ENCODE measurements around the gene PCLO. TPM values are rescaled to one million over a fixed set of nuclear protein-coding genes. Genes with fewer than 3 reads are reported as not detected.

PCLO gene
- total and polyA plus RNA-seq, 2 of the 4 experiments (the other 2 are of a cell fraction), result under 0.01 to 0.05 TPM

- H4K20me1 ChIP-seq (ENCODE audit: insufficient read depth, low read length), result no peaks in the 10 kb centered on the region
- H3K14ac ChIP-seq (replicated peaks; ENCODE audit: low read depth, low read length), result no peak overlapping the region
- H4K5ac ChIP-seq (ENCODE audit: low read depth, low read length), result no peak overlapping the region
- no peak for ATAC-seq (ENCODE audit: low read depth)
- H3K9me1 ChIP-seq (ENCODE audit: insufficient read depth, low read length), result no peaks in the 10 kb centered on the region
- H2BK20ac ChIP-seq (ENCODE audit: low read depth, low read length), result no peak overlapping the region
- BruUV-seq (replicated peaks), result no TSS peak
- no peak overlapping the region for H4K8ac ChIP-seq (ENCODE audit: low read depth in 2 of 2, low read length in 2 of 2)
- H4K91ac ChIP-seq (ENCODE audit: insufficient read depth, low read depth, low read length), result no peak overlapping the region
- H2AFZ ChIP-seq (replicated peaks; ENCODE audit: low read length, poor library complexity), result no peak overlapping the region
- CTCF ChIA-PET, result no interaction called here
- H3K18ac ChIP-seq (ENCODE audit: low read depth, low read length), result no peak overlapping the region
- in situ Hi-C loops (cut with MboI; ENCODE audit: low sequenced_read_pairs), result no loop called here
- no peak overlapping the region for H2AK5ac ChIP-seq (ENCODE audit: low read depth, low read length)
- intact Hi-C loops (cut with micrococcal nuclease), result no loop called here
- H3K27me3 ChIP-seq (ENCODE audit: control insufficient read depth, insufficient read depth, low read length), result no peaks in the 10 kb centered on the region
- H2BK15ac ChIP-seq (ENCODE audit: low read depth, low read length), result no peak overlapping the region
- no peak overlapping the region for H2BK120ac ChIP-seq (ENCODE audit: low read depth, low read length)
- no CpG with 5 or more reads among the region's 2 CpGs for WGBS, 2 experiments (ENCODE audit: extremely low coverage in 2 of 2, insufficient read length in 1 of 2)
- no peaks in the 10 kb centered on the region for H3K9me3 ChIP-seq (ENCODE audit: control insufficient read depth, insufficient read depth, low read length)
- H3K4me1 ChIP-seq (ENCODE audit: control insufficient read depth, insufficient read depth, low read length), result no peaks in the 10 kb centered on the region
- H3K23ac ChIP-seq (ENCODE audit: low read depth, low read length), result no peak overlapping the region
- H2BK5ac ChIP-seq (ENCODE audit: low read depth, low read length, poor library complexity, severe bottlenecking), result no peak overlapping the region
- no peaks in the 10 kb centered on the region for H3K36me3 ChIP-seq (ENCODE audit: control insufficient read depth, insufficient read depth, low read length)
- no peak overlapping the region for H3K4me2 ChIP-seq (ENCODE audit: low read depth, low read length)
- H3K56ac ChIP-seq (ENCODE audit: extremely low read depth, insufficient read depth, low read length), result no peak overlapping the region
- no peaks in the 10 kb centered on the region for H3K79me1 ChIP-seq (ENCODE audit: low read depth in 1 of 2, low read length in 2 of 2)
- POLR2A ChIA-PET (ENCODE audit: unreplicated experiment), result no interaction called here
- DNase-seq, result no peak
- H3K4ac ChIP-seq (ENCODE audit: low read depth, low read length), result no peak overlapping the region
- no peak overlapping the region for H2AK9ac ChIP-seq (replicated peaks; ENCODE audit: low read depth, low read length, poor library complexity)
- H3K4me3 ChIP-seq (ENCODE audit: insufficient read depth, low read depth, low read length), result no peak overlapping the region
- no peak for TF ChIP-seq CHD1 (IDR thresholded peaks at IDR 0.05; ENCODE audit: low read depth, low read length)
- TF ChIP-seq FOS (IDR thresholded peaks at IDR 0.05; ENCODE audit: low read depth, low read length), result no peak
- TF ChIP-seq MXI1 (IDR thresholded peaks at IDR 0.05; ENCODE audit: borderline replicate concordance, low read depth, low read length), result no peak
- TF ChIP-seq ELK1 (IDR thresholded peaks at IDR 0.05; ENCODE audit: borderline replicate concordance, low read depth, low read length), result no peak
- no peak for TF ChIP-seq BHLHE40 (IDR thresholded peaks at IDR 0.05; ENCODE audit: low read depth, low read length)
- no peak for TF ChIP-seq NFE2L2 (IDR thresholded peaks at IDR 0.05; ENCODE audit: low read depth, low read length)
- no peak for TF ChIP-seq CEBPB (IDR thresholded peaks at IDR 0.05; ENCODE audit: low read depth, low read length)
- TF ChIP-seq, protein P1, sequence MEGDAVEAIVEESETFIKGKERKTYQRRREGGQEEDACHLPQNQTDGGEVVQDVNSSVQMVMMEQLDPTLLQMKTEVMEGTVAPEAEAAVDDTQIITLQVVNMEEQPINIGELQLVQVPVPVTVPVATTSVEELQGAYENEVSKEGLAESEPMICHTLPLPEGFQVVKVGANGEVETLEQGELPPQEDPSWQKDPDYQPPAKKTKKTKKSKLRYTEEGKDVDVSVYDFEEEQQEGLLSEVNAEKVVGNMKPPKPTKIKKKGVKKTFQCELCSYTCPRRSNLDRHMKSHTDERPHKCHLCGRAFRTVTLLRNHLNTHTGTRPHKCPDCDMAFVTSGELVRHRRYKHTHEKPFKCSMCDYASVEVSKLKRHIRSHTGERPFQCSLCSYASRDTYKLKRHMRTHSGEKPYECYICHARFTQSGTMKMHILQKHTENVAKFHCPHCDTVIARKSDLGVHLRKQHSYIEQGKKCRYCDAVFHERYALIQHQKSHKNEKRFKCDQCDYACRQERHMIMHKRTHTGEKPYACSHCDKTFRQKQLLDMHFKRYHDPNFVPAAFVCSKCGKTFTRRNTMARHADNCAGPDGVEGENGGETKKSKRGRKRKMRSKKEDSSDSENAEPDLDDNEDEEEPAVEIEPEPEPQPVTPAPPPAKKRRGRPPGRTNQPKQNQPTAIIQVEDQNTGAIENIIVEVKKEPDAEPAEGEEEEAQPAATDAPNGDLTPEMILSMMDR (conservative IDR thresholded peaks at IDR 0.05; ENCODE audit: low read depth, low read length), result no peak
- TF ChIP-seq MAZ (IDR thresholded peaks at IDR 0.05; ENCODE audit: borderline replicate concordance, low read depth, low read length), result no peak
- TF ChIP-seq RFX5 (IDR thresholded peaks at IDR 0.05; ENCODE audit: low read depth, low read length), result no peak
- no peak for TF ChIP-seq RAD21 (IDR thresholded peaks at IDR 0.05; ENCODE audit: low read length)
- no peak for TF ChIP-seq SMC3 (IDR thresholded peaks at IDR 0.05; ENCODE audit: low read depth, low read length)
- TF ChIP-seq RCOR1 (IDR thresholded peaks at IDR 0.05; ENCODE audit: insufficient replicate concordance, low read length), result no peak
- TF ChIP-seq USF2 (IDR thresholded peaks at IDR 0.05; ENCODE audit: low read depth, low read length), result no peak
- no peak for TF ChIP-seq POLR2A (IDR thresholded peaks at IDR 0.05; ENCODE audit: low read depth, low read length)
- dilution Hi-C loops (cut with HindIII; ENCODE audit: low sequenced_read_pairs, unreplicated experiment), result no loop called here
- H3K27ac ChIP-seq (ENCODE audit: insufficient read depth, low read length), result no peak overlapping the region
- no peak overlapping the region for H3K9ac ChIP-seq (ENCODE audit: low read depth, low read length)
Measured at GRCh38 chr7:83150310-83150709, 12.4 kb downstream of the PCLO start.
